ENCODE data around the gene GPR137. TPM values are rescaled to one million over a fixed set of nuclear protein-coding genes. Genes with fewer than 3 reads are reported as not detected.

Gene GPR137
- polyA plus RNA-seq, 3 donors = 7.8 to 21.0 (median 9.3) TPM

DNA sequence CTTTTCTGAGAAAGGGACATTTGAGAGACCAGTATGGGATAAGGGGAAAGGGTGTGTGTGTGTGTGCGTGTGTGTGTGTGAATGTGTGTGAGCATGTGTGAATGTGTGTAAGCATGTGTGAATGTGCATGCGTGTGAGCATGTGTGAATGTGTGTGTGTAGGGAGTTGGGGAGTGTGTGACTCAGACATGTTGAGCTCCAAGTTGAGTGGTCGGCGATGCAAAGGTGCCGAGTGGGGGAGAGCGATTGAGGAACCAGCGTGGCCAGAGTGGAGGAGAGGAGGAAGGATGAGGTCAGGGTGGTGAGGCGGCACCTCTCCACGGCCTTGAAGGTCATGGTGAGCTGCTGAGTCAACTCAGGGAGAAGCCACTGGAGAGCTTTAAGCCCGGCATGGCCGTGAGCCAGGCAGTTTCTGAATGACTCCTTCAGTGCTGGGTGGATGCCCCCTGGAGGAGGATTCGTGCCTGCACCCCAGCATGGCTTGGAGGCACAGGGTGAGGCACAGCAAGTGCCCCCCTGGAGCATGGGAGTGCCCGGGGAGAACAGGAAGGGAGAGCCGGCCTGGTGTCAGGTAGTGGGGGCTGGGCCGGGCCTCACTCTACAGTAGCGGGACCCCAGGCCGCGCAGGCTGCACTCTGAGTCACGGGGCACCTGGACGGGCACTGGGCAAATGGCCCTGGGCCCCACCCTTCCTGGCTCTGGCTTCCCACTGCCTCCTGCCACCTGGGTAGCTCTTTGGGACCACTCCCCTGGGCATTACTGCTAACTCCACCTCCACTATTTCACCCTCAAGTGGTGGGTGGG is 46.1 kb downstream of the GPR137 start:
- peaks cover 2 to 8% of the 10 kb centered on the region in 2 donors for H3K36me3 Mint-ChIP-seq
- Histone ChIP-seq H3K36me3 (replicated peaks in 1 of 2; ENCODE audit: control insufficient read depth in 1 of 2, insufficient read depth in 2 of 2, low read length in 2 of 2) (no peaks in the 10 kb centered on the region), H3K9me3 (replicated peaks in 1 of 2; ENCODE audit: control insufficient read depth in 1 of 2, insufficient read depth in 1 of 2, low read length in 2 of 2) (no peaks in the 10 kb centered on the region), H3K4me1 (ENCODE audit: control insufficient read depth in 1 of 2, insufficient read depth in 2 of 2, low read length in 2 of 2) (peaks cover 32 to 37% of the 10 kb centered on the region in 2 donors), H3K27ac (ENCODE audit: low read depth in 1 of 2, low read length in 2 of 2) (peak overlapping the region; percentile 46 to 53), H3K4me2 (replicated peaks; ENCODE audit: extremely low read depth, low read length, poor library complexity, severe bottlenecking) (peak overlapping the region; percentile 60), H3K9ac (ENCODE audit: insufficient read depth, low read length, poor library complexity, severe bottlenecking) (no peak overlapping the region), H3K27me3 (ENCODE audit: control insufficient read depth in 2 of 2, insufficient read depth in 2 of 2, low read length in 2 of 2) (no peaks in the 10 kb centered on the region), H2AFZ (ENCODE audit: insufficient read depth, low read depth, low read length, poor library complexity, severe bottlenecking) (peak overlapping the region; percentile 52), H3K4me3 (replicated peaks in 1 of 3; ENCODE audit: low read depth in 2 of 3, low read length in 3 of 3) (peak overlapping the region in 1 of 3 experiments; percentile 52), H4K20me1 (ENCODE audit: insufficient read depth, low read length) (no peaks in the 10 kb centered on the region), H3K79me2 (ENCODE audit: insufficient read depth, low read length) (no peaks in the 10 kb centered on the region)
- peak; percentile 94 to 99 (median 99) for DNase-seq
- H3K27me3 Mint-ChIP-seq (ENCODE audit: low read depth in 3 of 3) = peaks cover 0 to 5% (median 0%) of the 10 kb centered on the region in 3 donors
- H3K4me1 Mint-ChIP-seq = peaks cover 39% of the 10 kb centered on the region
- TF ChIP-seq, protein P1, sequence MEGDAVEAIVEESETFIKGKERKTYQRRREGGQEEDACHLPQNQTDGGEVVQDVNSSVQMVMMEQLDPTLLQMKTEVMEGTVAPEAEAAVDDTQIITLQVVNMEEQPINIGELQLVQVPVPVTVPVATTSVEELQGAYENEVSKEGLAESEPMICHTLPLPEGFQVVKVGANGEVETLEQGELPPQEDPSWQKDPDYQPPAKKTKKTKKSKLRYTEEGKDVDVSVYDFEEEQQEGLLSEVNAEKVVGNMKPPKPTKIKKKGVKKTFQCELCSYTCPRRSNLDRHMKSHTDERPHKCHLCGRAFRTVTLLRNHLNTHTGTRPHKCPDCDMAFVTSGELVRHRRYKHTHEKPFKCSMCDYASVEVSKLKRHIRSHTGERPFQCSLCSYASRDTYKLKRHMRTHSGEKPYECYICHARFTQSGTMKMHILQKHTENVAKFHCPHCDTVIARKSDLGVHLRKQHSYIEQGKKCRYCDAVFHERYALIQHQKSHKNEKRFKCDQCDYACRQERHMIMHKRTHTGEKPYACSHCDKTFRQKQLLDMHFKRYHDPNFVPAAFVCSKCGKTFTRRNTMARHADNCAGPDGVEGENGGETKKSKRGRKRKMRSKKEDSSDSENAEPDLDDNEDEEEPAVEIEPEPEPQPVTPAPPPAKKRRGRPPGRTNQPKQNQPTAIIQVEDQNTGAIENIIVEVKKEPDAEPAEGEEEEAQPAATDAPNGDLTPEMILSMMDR (IDR thresholded peaks at IDR 0.05) = peak; percentile 94
- intact Hi-C loops (cut with micrococcal nuclease) = loop anchor here in 1 of 2 donors (2.0 kb wide), 1 partner anchor 13 kb away; the partner anchor contains the start of gene PRDX5
- peak overlapping the region; percentile 57 to 89 (median 82) for H3K27ac Mint-ChIP-seq
- peak overlapping the region in 1 of 2 donors; percentile 77 for H3K4me3 Mint-ChIP-seq
- 9% methylated on average over 14 of the region's 20 CpGs for WGBS (ENCODE audit: insufficient coverage)
- peaks cover 0 to 7% (median 3%) of the 10 kb centered on the region in 7 donors for H3K9me3 Mint-ChIP-seq

DNA sequence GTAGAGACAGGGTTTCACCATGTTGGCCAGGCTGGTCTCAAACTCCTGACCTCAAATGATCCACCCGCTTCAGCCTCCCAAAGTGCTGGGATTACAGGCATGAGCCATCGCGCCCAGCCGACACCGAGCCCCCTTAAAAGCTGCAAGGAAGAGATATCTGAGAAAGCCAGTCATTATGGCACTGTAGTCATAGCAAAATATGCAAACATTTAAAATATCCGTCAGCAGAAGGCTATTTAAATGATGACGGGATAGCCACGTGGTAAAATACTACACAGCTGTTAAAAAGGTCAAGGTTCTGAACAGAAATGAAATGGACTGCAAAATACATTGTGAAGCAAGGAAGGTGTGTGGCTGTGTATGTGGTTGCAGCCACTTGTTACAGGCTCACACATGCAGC is 47.9 kb downstream of the GPR137 start:
- Histone ChIP-seq H3K4me3 (replicated peaks in 1 of 3; ENCODE audit: low read depth in 2 of 3, low read length in 3 of 3) (no peak overlapping the region), H3K4me2 (replicated peaks; ENCODE audit: extremely low read depth, low read length, poor library complexity, severe bottlenecking) (no peak overlapping the region), H2AFZ (ENCODE audit: insufficient read depth, low read depth, low read length, poor library complexity, severe bottlenecking) (no peak overlapping the region), H4K20me1 (ENCODE audit: insufficient read depth, low read length) (no peaks in the 10 kb centered on the region), H3K9ac (ENCODE audit: insufficient read depth, low read length, poor library complexity, severe bottlenecking) (no peak overlapping the region), H3K27me3 (ENCODE audit: control insufficient read depth in 2 of 2, insufficient read depth in 2 of 2, low read length in 2 of 2) (no peaks in the 10 kb centered on the region), H3K27ac (ENCODE audit: low read depth in 1 of 2, low read length in 2 of 2) (no peak overlapping the region), H3K4me1 (ENCODE audit: control insufficient read depth in 1 of 2, insufficient read depth in 2 of 2, low read length in 2 of 2) (peaks cover 32 to 38% of the 10 kb centered on the region in 2 donors), H3K79me2 (ENCODE audit: insufficient read depth, low read length) (no peaks in the 10 kb centered on the region), H3K9me3 (replicated peaks in 1 of 2; ENCODE audit: control insufficient read depth in 1 of 2, insufficient read depth in 1 of 2, low read length in 2 of 2) (no peaks in the 10 kb centered on the region), H3K36me3 (replicated peaks in 1 of 2; ENCODE audit: control insufficient read depth in 1 of 2, insufficient read depth in 2 of 2, low read length in 2 of 2) (no peaks in the 10 kb centered on the region)
- DNase-seq = no peak
- TF ChIP-seq, protein P1 (IDR thresholded peaks at IDR 0.05) = no peak
- peaks cover 40% of the 10 kb centered on the region for H3K4me1 Mint-ChIP-seq
- no peak overlapping the region for H3K4me3 Mint-ChIP-seq
- H3K9me3 Mint-ChIP-seq = no peaks in the 10 kb centered on the region
- H3K27ac Mint-ChIP-seq = peak overlapping the region in 3 of 7 donors; percentile 30 to 66 (median 63)
- H3K36me3 Mint-ChIP-seq = peaks cover 11 to 16% of the 10 kb centered on the region in 2 donors
- H3K27me3 Mint-ChIP-seq (ENCODE audit: low read depth in 3 of 3) = peaks cover 0 to 5% (median 0%) of the 10 kb centered on the region in 3 donors
- intact Hi-C loops (cut with micrococcal nuclease) = loop anchor here in 1 of 2 donors (2.0 kb wide), 1 partner anchor 15 kb away; the partner anchor contains the start of gene PRDX5
- 100% methylated on average over 6 of the region's 8 CpGs for WGBS (ENCODE audit: insufficient coverage)
